HCT116 (cell line): ENCODE measurements around the gene GPR22. TPM values are rescaled to one million over a fixed set of nuclear protein-coding genes. Genes with fewer than 3 reads are reported as not detected.

ENCODE experiments used
- ATAC-seq: fragments of 200-7000 bp; cut with Tn5 transposase; 2 replicates; pipeline ENCODE4 v1.9.1; 2020; ENCODE audit warnings: mild to moderate bottlenecking, moderate library complexity
- BruUV-seq: library from RNA; stranded (reverse); fragments of 400-500 nt; replicated peaks from 2 replicates; lab custom pipeline; 2021; lab: Mats Ljungman, UMichigan
- CTCF ChIA-PET: fragments of 300-600 bp; sonication (Branson Sonifier 250); formaldehyde crosslinking; loops from one replicate; lab custom pipeline; 2021; ENCODE audit warnings: antibody characterized with exemption; lab: Charles Lee
- POLR2A ChIA-PET: fragments of 300-600, 350-600 bp; sonication (Branson Sonifier 250); formaldehyde crosslinking; loops from one replicate; lab custom pipeline; 2021; ENCODE audit warnings: antibody characterized with exemption; lab: Charles Lee
- RAD21 ChIA-PET, 2 experiments: fragments of 300-600 bp; sonication (Branson Sonifier 250); formaldehyde crosslinking; loops; one replicate each; lab custom pipeline; 2023; ENCODE audit warnings: low total read pairs in 2 of 2; ENCODE audit not compliant: uncharacterized antibody in 2 of 2, unreplicated experiment in 2 of 2, low non-redundant PET in 1 of 2; lab: Charles Lee
- DNase-seq: peaks from one replicate; pipeline ENCODE4 v3.0.0-alpha.2; 2010; ENCODE audit warnings: low read depth, low spot score
- H2AFZ ChIP-seq: fragments of 200-600 bp; shearing (Covaris generic), sonication (generic); 2 replicates; pipeline ENCODE4 v1.6.1; 2017; ENCODE audit warnings: low read depth, mixed run types, mixed read lengths, antibody characterized with exemption, low read length; ENCODE audit not compliant: poor library complexity, severe bottlenecking
- H3K27ac ChIP-seq: 2 replicates; pipeline ENCODE4 v1.5.1; 2012; ENCODE audit warnings: low read depth, low read length
- H3K27me3 ChIP-seq: fragments of 200-600 bp; sonication (generic); 2 replicates; pipeline ENCODE4 v1.6.1; 2016; ENCODE audit warnings: mixed run types, low read length, mixed read lengths; ENCODE audit not compliant: insufficient read depth
- H3K36me3 ChIP-seq, 2 experiments: fragments of 200-500 bp in 1 of 2; fragments of 200-600 bp in 1 of 2; sonication (Bioruptor generic) in 1 of 2; sonication (generic) in 1 of 2; 2 replicates each; pipeline versions ENCODE4 v1.5.1 to v1.6.1; 2014 to 2016; ENCODE audit warnings: low read length in 2 of 2, inconsistent platforms in 1 of 2, mixed read lengths in 1 of 2, mixed run types in 1 of 2; ENCODE audit not compliant: insufficient read depth in 2 of 2, control insufficient read depth in 1 of 2
- H3K4me1 ChIP-seq, 2 experiments: fragments of 200-600 bp in 1 of 2; sonication (generic) in 1 of 2; 2 replicates each; pipeline versions ENCODE4 v1.5.1 to v1.6.1; 2012 to 2017; ENCODE audit warnings: low read length in 2 of 2, inconsistent platforms in 1 of 2, mild to moderate bottlenecking in 1 of 2, mixed read lengths in 1 of 2, mixed run types in 1 of 2, moderate library complexity in 1 of 2; ENCODE audit not compliant: insufficient read depth in 2 of 2, control insufficient read depth in 1 of 2
- H3K4me2 ChIP-seq: fragments of 200-600 bp; sonication (generic); 2 replicates; pipeline ENCODE4 v1.6.1; 2017; ENCODE audit warnings: mixed run types, low read length, mixed read lengths
- H3K4me3 ChIP-seq, 2 experiments: fragments of 200-600 bp in 1 of 2; sonication (generic) in 1 of 2; replicated peaks in 1 of 2; 2 replicates each; pipeline ENCODE4 v1.5.1; 2011 to 2016; ENCODE audit warnings: low read length in 2 of 2, control low read depth in 1 of 2, low read depth in 1 of 2, mild to moderate bottlenecking in 1 of 2, mixed read lengths in 1 of 2, mixed run types in 1 of 2
- H3K79me2 ChIP-seq: fragments of 200-600 bp; sonication (generic); 2 replicates; pipeline ENCODE4 v1.6.1; 2017; ENCODE audit warnings: mild to moderate bottlenecking, mixed run types, low read length, moderate library complexity, mixed read lengths; ENCODE audit not compliant: insufficient read depth
- H3K9ac ChIP-seq: fragments of 200-600 bp; sonication (generic); 2 replicates; pipeline ENCODE4 v1.6.1; 2016; ENCODE audit warnings: low read length, mixed read lengths
- H3K9me2 ChIP-seq: fragments of 200-600 bp; sonication (generic), shearing (Covaris generic); 2 replicates; pipeline ENCODE4 v1.6.1; 2017; ENCODE audit warnings: mixed run types, mild to moderate bottlenecking, moderate library complexity; ENCODE audit not compliant: insufficient read depth
- H3K9me3 ChIP-seq, 2 experiments: fragments of 200-500 bp in 1 of 2; fragments of 200-600 bp in 1 of 2; sonication (Bioruptor generic) in 1 of 2; sonication (generic) in 1 of 2; 2 replicates each; pipeline ENCODE4 v1.6.1; 2014 to 2017; ENCODE audit warnings: low read length in 2 of 2, mixed read lengths in 2 of 2, inconsistent platforms in 1 of 2, low read depth in 1 of 2, mild to moderate bottlenecking in 1 of 2, mixed run types in 1 of 2, moderate library complexity in 1 of 2; ENCODE audit not compliant: control insufficient read depth in 1 of 2, insufficient read depth in 1 of 2
- H4K20me1 ChIP-seq: fragments of 200-600 bp; sonication (generic), shearing (Covaris generic); 2 replicates; pipeline ENCODE4 v1.6.1; 2017; ENCODE audit warnings: mixed run types, mild to moderate bottlenecking, moderate library complexity; ENCODE audit not compliant: insufficient read depth
- CBX3 ChIP-seq: IDR thresholded peaks from 2 replicates; pipeline ENCODE4 v1.6.1; 2012; ENCODE audit warnings: low read depth
- CEBPB ChIP-seq: IDR thresholded peaks from 2 replicates; pipeline ENCODE4 v1.6.1; 2012; ENCODE audit warnings: low read depth
- CTCF ChIP-seq, 3 experiments: fragments of 200-600 bp in 1 of 3; sonication (generic) in 1 of 3; IDR thresholded peaks in 2 of 3; conservative IDR thresholded peaks in 1 of 3; 2 replicates each; pipeline ENCODE4 v1.5.1; 2012 to 2017; ENCODE audit warnings: low read depth in 2 of 3, low read length in 2 of 3, antibody characterized with exemption in 1 of 3, borderline replicate concordance in 1 of 3, control low read depth in 1 of 3, mild to moderate bottlenecking in 1 of 3, mixed read lengths in 1 of 3, mixed run types in 1 of 3, moderate library complexity in 1 of 3; ENCODE audit not compliant: insufficient read depth in 1 of 3
- EGR1 ChIP-seq: IDR thresholded peaks from 2 replicates; pipeline ENCODE4 v1.6.1; 2012; ENCODE audit warnings: low read depth
- ELF1 ChIP-seq: IDR thresholded peaks from 2 replicates; pipeline ENCODE4 v1.6.1; 2012; ENCODE audit warnings: low read depth, borderline replicate concordance
- EZH2 ChIP-seq: fragments of 200-600 bp; sonication (generic); IDR thresholded peaks from 2 replicates; pipeline ENCODE4 v1.6.1; 2017; ENCODE audit warnings: antibody characterized with exemption, mixed run types
- JUND ChIP-seq: IDR thresholded peaks from 2 replicates; pipeline ENCODE4 v1.6.1; 2012
- POLR2A ChIP-seq: IDR thresholded peaks from 2 replicates; pipeline ENCODE4 v1.7.0; 2011; ENCODE audit warnings: borderline replicate concordance; ENCODE audit not compliant: insufficient read depth, insufficient read length; ENCODE audit errors: extremely low read depth
- POLR2AphosphoS5 ChIP-seq: IDR thresholded peaks from 2 replicates; pipeline ENCODE4 v1.6.1; 2011; ENCODE audit warnings: mild to moderate bottlenecking, low read depth, low read length, moderate library complexity
- RAD21 ChIP-seq: IDR thresholded peaks from 2 replicates; pipeline ENCODE4 v1.6.1; 2012; ENCODE audit warnings: low read depth, mild to moderate bottlenecking
- SRF ChIP-seq: IDR thresholded peaks from 2 replicates; pipeline ENCODE4 v1.6.1; 2012; ENCODE audit warnings: low read depth
- TCF7L2 ChIP-seq: IDR thresholded peaks from 2 replicates; pipeline ENCODE4 v1.7.0; 2011; ENCODE audit warnings: borderline replicate concordance, inconsistent platforms; ENCODE audit not compliant: insufficient read depth, insufficient read length; ENCODE audit errors: extremely low read depth
- YY1 ChIP-seq: IDR thresholded peaks from 2 replicates; pipeline ENCODE4 v1.6.1; 2011; ENCODE audit warnings: low read length, low read depth, moderate library complexity, mild to moderate bottlenecking; ENCODE audit not compliant: insufficient replicate concordance; ENCODE audit errors: extremely low read depth
- ZBTB33 ChIP-seq: IDR thresholded peaks from 2 replicates; pipeline ENCODE4 v1.6.1; 2011; ENCODE audit warnings: mild to moderate bottlenecking, low read length, moderate library complexity; ENCODE audit not compliant: insufficient replicate concordance; ENCODE audit errors: extremely low read depth
- ZFX ChIP-seq: fragments of 450-650 bp; IDR thresholded peaks from 2 replicates; pipeline ENCODE4 v1.6.1; 2017
- ZNF274 ChIP-seq: fragments of 200-500 bp; sonication (Bioruptor generic); IDR thresholded peaks from 2 replicates; pipeline ENCODE4 v1.6.1; 2014; ENCODE audit warnings: mild to moderate bottlenecking, low read depth, low read length, inconsistent platforms
- intact Hi-C: fragments of 100-400 bp; cut with micrococcal nuclease; formaldehyde crosslinking; loops from 2 replicates; pipeline ENCODE4 v1.10.0; 2022
- total RNA-seq: library from RNA; stranded (reverse); gene quantifications from one replicate; pipeline ENCODE4 v1.2.1, GENCODE V29; 2021; ENCODE audit not compliant: unreplicated experiment
- TF ChIP-seq, protein P1 (sequence below): IDR thresholded peaks from 2 replicates; pipeline ENCODE4 v1.6.1; 2012
- TF ChIP-seq, protein P2 (sequence below): IDR thresholded peaks from 2 replicates; pipeline ENCODE4 v1.6.1; 2012

The GPR22 gene
- total RNA-seq, 1 experiment from 2014 or later, result not detected

DNA sequence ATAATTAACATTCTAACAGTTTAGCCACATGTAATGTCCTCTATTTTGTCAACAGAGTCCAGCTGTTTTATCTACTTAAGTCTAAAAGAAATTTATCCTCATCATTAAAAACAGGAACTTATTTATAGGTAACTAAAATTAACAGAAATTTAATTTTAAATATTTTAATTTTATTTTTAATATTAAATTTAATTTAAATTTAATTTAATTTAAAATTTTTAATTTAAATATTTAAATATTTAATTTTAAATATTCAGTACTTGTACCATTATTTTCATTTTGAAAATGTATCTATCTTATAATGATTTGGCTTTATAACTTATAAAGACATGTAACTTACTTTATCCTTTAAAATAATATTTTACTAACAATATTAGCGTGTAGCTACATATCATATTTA lies 1.0 kb upstream of the GPR22 start:
- POLR2A ChIA-PET, result no interaction called here
- no TSS peak for BruUV-seq
- CTCF ChIA-PET, result no interaction called here
- H3K4me3 ChIP-seq, result no peak overlapping the region
- intact Hi-C loops, result no loop called here
- no peak for DNase-seq
- no peaks in the 10 kb centered on the region for H3K36me3 ChIP-seq
- no peaks in the 10 kb centered on the region for H4K20me1 ChIP-seq
- no peak overlapping the region for H3K9ac ChIP-seq
- no peaks in the 10 kb centered on the region for H3K9me2 ChIP-seq
- RAD21 ChIA-PET, result no interaction called here
- H3K9me3 ChIP-seq, result no peaks in the 10 kb centered on the region
- H2AFZ ChIP-seq, result no peak overlapping the region
- TF ChIP-seq JUND, result no peak
- TF ChIP-seq, protein P1, sequence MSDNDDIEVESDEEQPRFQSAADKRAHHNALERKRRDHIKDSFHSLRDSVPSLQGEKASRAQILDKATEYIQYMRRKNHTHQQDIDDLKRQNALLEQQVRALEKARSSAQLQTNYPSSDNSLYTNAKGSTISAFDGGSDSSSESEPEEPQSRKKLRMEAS, result no peak
- no peak for TF ChIP-seq POLR2AphosphoS5
- no peak for TF ChIP-seq CBX3
- no peak for TF ChIP-seq POLR2A
- TF ChIP-seq YY1, result no peak
- no peak for TF ChIP-seq EZH2
- no peak for TF ChIP-seq TCF7L2
- TF ChIP-seq CTCF (IDR thresholded peaks at IDR 0.05 in 2 of 3, conservative IDR thresholded peaks at IDR 0.05 in 1 of 3; ENCODE audit: borderline replicate concordance in 1 of 3, insufficient read depth in 1 of 3, low read depth in 2 of 3, low read length in 2 of 3), result no peak
- TF ChIP-seq ZBTB33, result no peak
- no peak for TF ChIP-seq ZNF274
- no peak for TF ChIP-seq SRF
- TF ChIP-seq, protein P2, sequence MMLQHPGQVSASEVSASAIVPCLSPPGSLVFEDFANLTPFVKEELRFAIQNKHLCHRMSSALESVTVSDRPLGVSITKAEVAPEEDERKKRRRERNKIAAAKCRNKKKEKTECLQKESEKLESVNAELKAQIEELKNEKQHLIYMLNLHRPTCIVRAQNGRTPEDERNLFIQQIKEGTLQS, result no peak
- no peak for TF ChIP-seq ZFX
- no peak for TF ChIP-seq RAD21
- TF ChIP-seq ELF1, result no peak
- TF ChIP-seq CEBPB, result no peak
- no peak for TF ChIP-seq EGR1
- TF ChIP-seq, all 23 proteins: peak for 0
- H3K79me2 ChIP-seq, result no peaks in the 10 kb centered on the region
- H3K27me3 ChIP-seq, result no peaks in the 10 kb centered on the region
- no peaks in the 10 kb centered on the region for H3K4me1 ChIP-seq
- ATAC-seq, result no peak
- no peak overlapping the region for H3K4me2 ChIP-seq
- no peak overlapping the region for H3K27ac ChIP-seq
